ENCODE data around the gene CCT3.

CCT3 gene

DNA sequence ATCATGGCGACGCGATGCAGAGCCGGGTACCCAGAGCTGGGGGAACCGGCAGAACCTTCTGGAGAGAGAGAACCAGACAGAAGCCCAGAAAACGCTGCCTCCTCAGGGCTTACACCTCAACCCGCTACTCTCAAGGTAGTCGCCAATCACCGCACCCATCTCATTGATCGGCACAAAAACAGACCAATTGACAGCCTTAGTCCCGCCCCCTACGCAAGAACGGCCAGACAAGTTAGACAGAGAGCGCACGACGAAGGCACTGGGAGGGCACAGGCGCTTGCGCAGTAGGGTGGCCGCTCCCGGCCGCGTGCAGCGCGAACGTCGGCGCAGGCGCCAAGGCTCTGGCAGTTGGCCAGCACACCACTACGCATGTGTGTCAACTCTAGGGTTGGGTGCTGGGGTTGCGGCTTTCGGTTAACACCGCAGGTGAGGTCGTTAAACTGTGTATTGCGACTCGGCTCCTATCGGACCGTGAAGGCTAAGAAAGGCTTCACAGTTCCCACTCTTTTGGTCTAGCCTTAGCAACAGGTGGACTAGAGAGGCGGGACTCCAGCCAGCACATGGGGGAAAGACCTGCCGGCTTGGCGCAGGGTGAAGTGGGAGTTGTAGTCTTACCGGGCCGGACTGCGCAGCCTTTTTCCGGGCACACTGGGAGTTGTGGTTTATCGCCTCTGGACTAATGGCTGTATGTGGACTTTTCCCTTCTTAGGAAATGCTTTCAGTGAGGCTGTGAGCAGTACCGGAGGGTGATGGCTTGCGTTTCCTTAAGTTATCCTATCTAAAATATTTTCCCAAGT is at the start of gene CCT3, which contains the start of gene TSACC:
Gene CCT3 (minus strand): TSS at position 113 of the 797 bp plus-strand sequence. CDS start 108 bp downstream, at position 5.
Gene TSACC (plus strand): TSS at position 347 of the 797 bp plus-strand sequence. CDS start 1,232 bp downstream, outside the sequence.
- peak; percentile 93 to 100 (median 98) for DNase-seq
- intact Hi-C loops (cut with DNase I): no loop called here

DNA sequence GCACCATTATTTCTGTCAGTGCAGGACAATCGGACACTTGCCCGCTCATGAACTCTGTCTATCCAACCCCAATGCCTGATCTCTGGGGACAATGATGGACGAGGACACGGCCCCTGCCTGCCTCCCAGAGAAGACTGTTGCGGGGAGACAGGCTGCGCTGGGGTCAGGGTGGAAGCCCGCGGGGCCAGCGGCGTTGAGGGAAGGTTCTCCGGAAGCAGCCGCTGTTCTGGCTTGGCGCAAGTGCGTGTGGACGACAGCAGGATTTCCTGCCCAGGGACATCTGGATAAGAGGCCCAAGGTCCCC is 49.7 kb upstream of the CCT3 start:
- DNase-seq: peak in 1 of 10 donors; percentile 47
- intact Hi-C loops (cut with DNase I): loop anchor here (1.0 to 2.0 kb wide), 2 partner anchors 25 to 221 kb away; no protein-coding TSS in a partner anchor

DNA sequence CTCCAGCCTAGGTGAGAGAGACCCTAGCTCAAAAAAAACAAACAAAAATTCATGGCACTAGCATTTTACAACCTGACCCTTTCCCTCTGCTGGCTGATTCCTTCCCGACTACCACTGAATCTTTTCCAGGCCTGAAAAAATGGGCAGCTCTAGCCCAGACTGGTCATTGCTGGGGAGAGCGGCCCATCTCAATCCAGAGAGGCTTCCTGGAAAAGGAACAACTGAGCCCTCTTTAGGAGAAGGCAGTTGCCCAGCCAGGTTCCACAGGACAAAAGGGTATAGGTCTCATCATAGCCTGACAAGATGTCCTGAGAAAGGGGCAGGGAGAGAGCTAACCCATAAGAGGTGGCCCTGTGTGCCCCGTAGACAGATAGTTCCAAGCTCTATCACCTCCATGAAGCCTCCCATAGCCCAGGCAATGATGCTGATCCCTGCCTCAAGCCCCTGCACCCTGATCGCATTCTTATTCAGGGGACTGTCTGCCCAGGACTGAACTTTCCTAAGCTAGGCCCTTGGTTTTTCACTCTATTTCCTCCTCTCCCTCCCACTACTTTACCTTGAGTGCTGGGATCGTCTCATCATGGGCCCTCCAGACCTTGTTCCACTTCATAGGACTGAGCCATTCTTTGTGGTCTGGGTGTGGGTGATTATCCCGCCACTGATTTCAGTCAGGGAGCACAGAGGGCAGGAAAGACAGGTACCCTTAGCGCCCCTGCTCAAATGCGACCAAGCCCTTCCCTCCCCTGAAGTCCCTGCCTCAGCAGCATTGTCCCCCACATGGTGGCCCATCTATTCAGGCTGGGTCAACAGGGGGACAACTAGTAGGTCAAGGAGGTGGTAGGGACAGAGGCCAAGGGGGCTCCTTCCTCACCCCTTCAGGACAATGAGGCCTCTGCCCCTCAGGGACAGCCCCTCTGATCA is 49.1 kb upstream of the CCT3 start:
- no peak for DNase-seq

DNA sequence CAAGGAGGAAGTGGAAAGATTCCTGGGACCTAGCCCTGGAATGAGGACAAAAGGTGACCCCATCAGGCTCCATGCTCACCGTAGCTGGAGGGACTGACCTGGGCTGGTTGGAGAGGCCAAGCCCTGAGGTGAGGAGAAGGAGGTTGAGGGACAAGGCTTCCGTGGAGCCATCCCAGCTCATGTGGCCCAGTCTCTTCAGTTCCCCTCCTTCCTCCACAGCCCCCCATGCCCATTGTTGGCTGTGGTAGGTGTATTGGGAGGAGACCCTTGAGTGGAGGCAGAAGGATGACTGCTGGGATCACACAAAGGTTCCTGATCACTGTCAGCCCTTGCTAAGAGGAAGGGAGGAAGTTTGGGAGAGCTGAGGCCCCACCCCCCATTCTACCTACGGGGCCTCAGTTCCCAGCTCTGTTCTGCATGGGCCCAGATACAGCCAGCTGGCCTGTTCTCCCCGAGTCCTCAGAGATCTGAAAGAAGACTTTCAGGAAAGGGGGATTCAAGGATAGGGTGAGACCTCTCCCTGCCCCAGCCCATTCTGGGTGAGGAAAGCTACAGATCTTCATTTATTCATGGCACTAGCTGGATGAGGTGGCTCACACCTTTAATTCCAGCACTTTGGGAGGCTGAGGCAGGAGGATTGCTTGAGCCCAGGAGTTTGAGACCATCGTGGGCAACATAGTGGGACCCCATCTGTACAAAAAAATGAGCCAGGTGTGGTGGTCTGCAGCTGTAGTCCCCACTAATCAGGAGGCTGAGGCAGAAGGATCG is 48.2 kb upstream of the CCT3 start:
- intact Hi-C loops (cut with DNase I): loop anchor here (2.0 kb wide), 1 partner anchor 222 kb away; no protein-coding TSS in a partner anchor
- no peak for DNase-seq

More for the DNA sequence above, 49.1 kb upstream of the CCT3 start:
- intact Hi-C loops (cut with DNase I): loop anchor here (2.0 kb wide), 1 partner anchor 222 kb away; no protein-coding TSS in a partner anchor

DNA sequence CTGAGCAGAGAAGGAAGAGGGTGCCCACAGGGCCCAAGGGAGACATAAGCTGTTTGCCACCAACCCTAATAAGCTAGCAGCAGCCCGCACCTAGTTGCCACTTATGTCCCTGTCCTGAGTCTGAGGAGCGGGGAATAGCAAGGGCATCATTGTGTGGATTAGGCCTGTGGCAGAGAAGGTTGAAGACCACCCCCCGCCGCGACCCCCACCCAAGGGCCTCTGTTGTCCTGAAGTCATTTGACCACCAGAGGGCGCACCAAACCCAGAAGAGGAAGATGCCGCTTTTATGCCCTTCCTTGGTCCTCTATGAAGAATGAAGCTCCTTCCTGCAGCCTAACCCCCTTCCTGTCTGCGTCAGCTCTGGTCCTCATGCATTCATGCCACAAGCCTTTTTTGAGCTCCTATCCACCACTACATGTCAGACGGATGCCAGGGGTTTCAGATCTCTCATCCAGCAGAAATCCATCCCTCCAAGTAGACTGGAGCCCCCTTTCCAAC is 47.5 kb upstream of the CCT3 start:
- intact Hi-C loops (cut with DNase I): loop anchor here (1.0 to 2.0 kb wide), 2 partner anchors 60 to 223 kb away; no protein-coding TSS in a partner anchor
- peak in 9 of 10 donors; percentile 61 to 97 (median 83) for DNase-seq

DNA sequence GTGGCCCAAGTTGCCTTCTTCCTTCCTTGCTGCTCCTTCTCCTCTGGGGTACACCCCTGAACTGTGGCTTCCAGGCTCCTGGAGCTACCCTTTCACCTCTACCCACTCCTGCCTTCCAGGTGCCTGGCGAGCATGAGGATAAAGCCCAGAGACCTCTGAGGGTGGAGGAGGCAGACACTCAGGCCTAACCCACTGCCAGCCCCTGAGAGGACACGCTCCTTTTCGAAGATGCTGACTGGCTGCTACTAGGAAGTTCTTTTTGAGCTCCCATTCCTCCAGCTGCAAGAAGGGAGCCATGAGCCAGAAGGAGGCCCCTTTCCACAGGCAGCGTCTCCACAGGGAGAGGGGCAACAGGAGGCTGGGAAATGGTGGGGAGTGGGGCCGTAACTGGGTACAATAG is 46.6 kb upstream of the CCT3 start:
- intact Hi-C loops (cut with DNase I): loop anchor here (1.0 to 5.0 kb wide), 2 partner anchors 61 to 273 kb away; no protein-coding TSS in a partner anchor
- DNase-seq: no peak

DNA sequence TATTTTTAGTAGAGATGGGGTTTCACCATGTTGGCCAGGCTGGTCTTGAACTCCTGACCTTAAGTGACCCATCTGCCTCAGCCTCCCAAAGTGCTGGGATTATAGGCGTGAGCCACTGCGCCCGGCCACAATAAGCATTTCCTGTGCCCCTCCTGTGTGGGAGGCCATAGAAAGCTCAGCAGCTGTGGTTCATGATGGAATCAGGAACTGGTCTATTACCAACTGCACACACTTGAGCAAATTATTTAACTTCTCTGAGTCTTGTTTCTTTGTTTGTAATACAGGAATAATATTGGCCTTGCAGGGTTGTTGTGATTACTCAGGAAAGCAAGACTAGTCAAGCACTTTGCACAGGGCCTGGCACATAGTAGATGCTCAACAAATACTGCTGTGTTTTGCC is 45.9 kb upstream of the CCT3 start:
- intact Hi-C loops (cut with DNase I): loop anchor here (5.0 kb wide), 1 partner anchor 273 kb away; no protein-coding TSS in a partner anchor
- no peak for DNase-seq

DNA sequence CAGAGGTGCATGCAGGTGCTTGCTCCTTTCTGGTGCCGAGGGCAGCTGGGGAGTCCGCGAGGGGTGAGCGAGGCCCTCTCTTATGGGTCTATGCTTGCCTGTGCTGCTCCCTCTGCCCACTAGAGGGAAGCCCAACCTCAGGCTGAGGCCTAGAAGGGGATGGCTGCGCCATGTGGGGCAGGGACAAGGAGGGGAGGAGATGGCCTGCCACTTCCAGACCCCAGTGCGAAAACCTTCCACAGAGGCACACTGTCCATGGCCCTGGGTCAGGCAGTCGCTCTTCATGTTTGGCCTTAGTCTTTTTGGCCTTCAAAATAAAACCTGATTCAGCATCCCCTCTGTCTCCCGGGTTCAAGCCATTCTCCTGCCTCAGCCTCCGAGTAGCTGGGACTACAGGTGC is 44.9 kb upstream of the CCT3 start:
- DNase-seq: peak; percentile 69 to 97 (median 83)
- intact Hi-C loops (cut with DNase I): loop anchor here (5.0 kb wide), 1 partner anchor 274 kb away; no protein-coding TSS in a partner anchor

DNA sequence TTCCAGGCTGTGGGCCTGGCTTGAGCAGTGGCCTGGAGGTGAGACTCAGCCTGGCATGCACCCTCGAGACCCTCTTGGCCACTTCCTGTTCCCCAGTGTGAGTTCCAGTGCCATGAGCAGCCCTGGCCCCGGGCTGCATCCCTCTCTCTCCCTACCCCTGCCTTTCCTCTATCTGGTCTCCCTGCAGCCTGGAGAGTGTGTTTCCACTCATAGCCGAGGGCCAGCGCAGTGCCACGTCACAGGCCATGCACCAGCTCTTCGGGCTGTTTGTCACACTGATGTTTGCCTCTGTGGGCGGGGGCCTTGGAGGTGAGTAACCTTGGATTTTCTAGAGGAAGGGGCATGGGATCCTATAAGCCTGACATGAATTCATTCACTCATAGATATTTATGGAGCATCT is 44.5 kb upstream of the CCT3 start:
- intact Hi-C loops (cut with DNase I): loop anchor here (5.0 kb wide), 1 partner anchor 275 kb away; no protein-coding TSS in a partner anchor

DNA sequence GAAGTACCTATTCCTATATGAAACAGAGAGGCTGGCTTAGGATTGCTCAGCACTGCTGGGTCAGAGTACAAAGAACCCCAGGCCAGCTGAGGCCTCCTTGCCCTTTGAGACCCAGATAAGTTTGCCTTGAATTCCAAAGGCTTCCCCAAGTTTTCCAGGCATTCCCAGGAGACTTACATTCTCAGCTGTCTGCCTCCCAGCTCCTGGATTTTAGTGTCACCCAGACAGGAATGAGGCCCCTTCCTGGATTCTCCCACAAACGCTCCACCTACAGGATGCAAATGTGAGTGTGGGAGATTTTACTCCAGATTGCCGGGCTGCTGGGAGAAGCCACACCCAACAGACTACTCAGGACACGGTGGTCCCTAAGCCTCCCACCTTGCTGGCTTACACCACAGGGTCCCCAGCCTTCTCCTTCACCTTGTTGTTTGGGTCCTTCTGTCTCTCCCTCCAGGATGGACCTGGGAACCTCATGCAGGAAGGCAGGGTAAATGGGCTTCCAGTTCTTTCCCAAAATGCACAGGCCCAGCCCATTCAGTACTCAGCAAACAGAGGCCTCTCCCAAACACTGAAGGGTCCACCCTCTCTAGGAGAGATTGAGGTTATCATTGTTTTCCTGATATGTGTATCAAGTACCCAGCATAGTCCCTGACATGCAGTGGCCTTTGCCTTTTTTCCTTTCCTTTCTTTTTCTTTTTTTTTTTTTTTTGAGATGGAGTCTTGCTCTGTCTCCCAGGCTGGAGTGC is 41.5 kb upstream of the CCT3 start:
- intact Hi-C loops (cut with DNase I): loop anchor here (5.0 kb wide), 1 partner anchor 278 kb away; no protein-coding TSS in a partner anchor

More for the DNA sequence above, 44.5 kb upstream of the CCT3 start:
- no peak for DNase-seq

DNA sequence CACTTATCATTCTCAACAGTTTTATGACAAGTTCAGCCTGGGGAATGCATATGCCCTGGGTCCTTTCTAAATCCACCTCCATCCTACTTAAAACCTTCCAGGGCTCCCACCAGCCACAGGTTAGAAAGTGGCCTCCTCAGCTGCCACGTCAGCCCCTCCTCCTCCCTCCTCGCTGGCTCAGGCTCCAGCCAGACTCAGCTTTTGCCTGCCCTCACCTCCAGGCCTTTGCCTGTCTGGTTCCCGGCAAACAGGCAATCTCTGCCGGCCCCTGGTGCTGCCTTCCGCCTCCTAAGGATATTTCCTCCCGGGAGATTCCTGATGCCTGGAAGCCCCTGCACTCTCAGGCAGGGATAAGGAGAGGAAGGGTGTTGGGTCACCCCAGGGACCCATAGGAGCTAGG is 40.5 kb upstream of the CCT3 start:
- DNase-seq: no peak
- intact Hi-C loops (cut with DNase I): no loop called here

More for the DNA sequence above, 41.5 kb upstream of the CCT3 start:
- no peak for DNase-seq

DNA sequence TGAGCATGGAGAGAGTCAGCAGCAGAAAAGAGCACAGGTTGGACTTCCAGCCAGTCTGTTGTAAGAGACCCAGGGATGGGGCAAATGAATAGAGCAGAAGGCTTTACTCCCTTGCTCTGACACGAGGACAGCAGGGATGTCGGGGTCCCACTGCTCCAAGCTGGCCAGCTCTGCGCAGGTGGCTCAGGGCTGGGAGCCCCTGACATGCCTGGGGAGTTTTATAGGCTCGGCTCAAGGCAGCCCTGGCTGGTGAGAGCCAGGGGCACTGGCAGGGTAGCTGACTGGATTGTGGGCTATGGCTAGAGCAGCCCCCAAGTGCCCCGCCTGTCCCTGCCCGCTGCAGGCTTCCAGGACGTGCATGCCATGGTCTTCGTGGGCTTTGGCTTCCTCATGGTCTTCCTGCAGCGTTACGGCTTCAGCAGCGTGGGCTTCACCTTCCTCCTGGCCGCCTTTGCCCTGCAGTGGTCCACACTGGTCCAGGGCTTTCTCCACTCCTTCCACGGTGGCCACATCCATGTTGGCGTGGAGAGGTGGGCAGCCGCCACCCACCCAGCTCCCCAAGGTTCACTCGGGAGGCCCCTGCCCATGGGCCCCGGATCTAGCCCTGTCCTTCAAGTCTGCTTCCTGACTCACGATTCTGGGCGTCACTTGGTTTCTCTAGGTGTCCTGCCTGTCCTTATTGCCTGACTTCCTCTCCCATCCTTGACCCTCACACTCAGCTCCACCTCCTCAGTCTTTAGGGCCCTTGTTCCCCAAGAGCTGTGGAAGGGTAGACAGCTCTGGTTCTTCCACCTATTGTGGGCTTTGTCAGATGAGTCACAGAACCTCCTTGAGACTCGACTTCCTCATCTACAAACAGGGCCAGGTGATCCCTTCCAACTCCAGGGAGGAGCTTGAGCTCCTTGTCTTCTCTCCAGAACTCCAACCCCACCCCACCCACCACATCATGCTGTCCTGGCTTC is 39.1 kb upstream of the CCT3 start:
- intact Hi-C loops (cut with DNase I): no loop called here
- DNase-seq: peak in 1 of 10 donors; percentile 18

DNA sequence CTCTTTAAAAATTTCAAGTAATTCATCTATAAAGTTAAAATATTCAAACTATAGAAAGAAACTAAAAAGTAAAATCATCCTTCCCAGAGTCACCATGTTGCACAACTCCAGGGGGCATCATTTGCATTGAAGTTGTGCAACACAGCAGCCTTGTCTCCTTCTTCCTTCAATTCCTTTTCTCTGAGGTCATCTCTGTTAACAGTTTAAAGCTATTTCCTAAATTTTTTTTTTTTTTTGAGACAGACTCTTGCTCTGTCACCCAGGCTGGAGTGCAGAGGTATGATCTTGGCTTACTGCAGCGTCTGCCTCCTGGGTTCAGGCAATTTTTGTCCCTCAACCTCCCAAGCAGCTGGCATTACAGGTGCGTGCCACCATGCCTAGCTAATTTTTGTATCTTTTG is 38.1 kb upstream of the CCT3 start:
- DNase-seq: no peak
- intact Hi-C loops (cut with DNase I): no loop called here

DNA sequence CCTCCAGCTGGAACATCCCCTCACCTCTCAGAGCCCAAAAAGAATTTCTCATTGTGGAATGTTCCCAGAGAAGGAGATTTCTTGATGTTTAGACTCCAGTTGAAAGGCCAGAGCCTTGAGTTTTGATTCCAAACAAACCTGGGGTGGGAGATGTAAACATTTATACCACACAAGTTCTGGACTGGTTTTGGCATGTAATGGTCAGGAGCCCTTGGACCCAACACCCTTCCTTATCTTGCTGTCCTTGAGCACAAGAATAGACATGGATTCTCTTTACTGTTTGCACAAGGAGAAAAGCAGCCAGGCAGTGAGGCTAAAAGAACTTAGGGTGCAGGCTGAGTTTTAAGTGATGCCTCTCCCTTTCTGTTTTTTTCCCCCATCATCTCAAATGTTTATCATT is 35.5 kb upstream of the CCT3 start:
- no peak for DNase-seq
- intact Hi-C loops (cut with DNase I): no loop called here

DNA sequence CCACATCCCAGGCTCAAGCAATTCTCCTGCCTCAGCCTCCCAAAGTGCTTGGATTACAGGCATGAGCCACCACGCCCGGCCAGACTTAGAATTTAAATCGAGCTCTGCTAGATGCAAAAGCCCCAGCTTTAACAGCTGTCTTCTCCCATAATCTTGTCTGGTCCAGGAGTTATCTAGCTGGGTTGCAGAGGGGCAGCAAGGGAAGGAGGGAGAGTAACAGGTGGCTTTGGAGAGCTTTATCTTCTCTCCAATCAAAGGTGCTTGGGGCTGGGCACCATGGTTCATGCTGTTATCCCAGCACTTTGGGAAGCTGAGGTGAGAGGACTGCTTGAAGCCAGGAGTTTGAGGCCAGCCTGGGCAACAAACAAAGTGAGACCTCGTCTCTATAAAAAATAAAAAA is 34.8 kb upstream of the CCT3 start:
- peak in 1 of 10 donors; percentile 50 for DNase-seq
- intact Hi-C loops (cut with DNase I): no loop called here

DNA sequence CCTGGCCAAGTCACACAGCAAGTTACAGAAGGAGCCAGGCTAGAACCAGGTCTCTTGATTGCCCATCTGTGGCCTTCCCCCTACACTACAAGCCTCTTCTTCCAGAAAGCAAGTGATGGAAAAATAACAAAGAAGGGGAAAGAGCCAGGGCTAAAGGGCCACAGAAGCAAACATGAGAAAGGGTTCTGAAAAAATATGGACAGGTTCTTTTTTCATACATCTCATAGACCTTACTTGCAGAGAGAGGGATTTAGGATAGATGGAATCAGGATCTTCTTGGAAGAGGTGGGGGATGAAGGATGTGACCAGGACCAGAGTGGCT is 34.1 kb upstream of the CCT3 start:
- DNase-seq: no peak
- intact Hi-C loops (cut with DNase I): no loop called here

DNA sequence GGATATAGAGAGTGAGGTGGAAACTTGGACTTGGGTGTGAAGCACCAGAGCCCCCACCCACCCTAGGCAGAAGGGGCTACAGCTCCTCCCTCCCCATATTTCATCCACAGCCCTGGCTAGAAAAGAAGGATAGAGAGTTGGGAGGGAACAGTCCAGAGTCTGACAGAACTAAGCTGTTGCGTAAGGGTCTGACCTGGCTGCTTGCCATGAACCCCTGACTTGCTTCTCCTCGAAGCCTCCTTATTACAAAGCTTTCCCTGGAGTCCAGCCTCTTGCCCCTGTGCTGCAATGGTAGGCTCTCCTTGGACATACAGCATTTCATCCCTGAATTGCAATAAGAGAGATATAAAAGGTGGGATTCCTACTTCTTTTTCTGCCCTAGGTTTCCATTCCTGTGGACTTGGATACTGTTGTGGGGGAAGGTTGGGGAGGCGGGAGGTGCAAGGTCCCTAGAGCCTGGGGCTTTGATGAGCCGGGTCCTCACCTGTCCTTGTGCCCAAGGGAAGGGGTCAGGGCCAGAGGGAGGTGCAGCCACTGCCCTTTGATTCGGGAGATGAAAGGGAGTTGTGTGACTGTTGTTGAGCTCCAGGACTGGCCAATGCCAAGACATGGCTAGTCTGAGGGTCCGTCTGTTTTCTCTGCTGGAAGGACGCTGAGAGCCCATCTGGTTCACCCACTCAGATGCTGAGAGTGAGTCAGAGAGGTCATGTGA is 33.6 kb upstream of the CCT3 start:
- DNase-seq: no peak
- intact Hi-C loops (cut with DNase I): no loop called here
